NCI-H2196 treated with DMSO at 0.1 percent for 48 hours (cell line): ENCODE results near the gene POLR2B.

ENCODE experiments used
- DNase-seq: peaks from one replicate; lab custom pipeline; 2025; ENCODE audit not compliant: unreplicated experiment; lab: John Stamatoyannopoulos, UW

POLR2B gene

GRCh38 chr4:57078685-57079521, 100.2 kb downstream of the POLR2B start:
- no peak for DNase-seq
